GM18861 (cell line): ENCODE data around the gene NPIPB2.
"Not testable (repeated sequence)": the region's sequence is repeated elsewhere in the genome, so short reads cannot be mapped to it uniquely, and the experiment has no call there.

Experiments used
- ATAC-seq: cut with Tn5 transposase; IDR thresholded peaks from one replicate; pipeline ENCODE4 v1.9.1; 2021; ENCODE audit not compliant: unreplicated experiment

Gene NPIPB2

DNA sequence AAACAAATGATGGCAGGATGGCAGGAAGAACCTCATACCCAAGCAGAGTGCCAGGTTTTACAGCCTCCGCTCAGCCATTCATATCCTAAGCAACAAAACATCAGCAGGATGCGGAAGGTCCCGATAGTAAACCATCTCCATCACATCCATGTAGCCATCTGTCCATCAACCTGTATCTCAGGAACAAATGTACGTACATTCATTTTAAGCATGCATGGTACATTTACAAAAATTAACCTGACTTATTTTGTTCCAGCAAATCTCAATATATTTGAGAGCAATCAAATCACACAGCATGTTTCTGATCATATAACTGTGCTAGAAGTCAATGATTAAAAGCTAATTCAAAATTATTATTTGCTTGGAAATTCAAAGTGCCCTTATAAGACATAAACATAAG, at the start of gene NPIPB2:
TSS of gene NPIPB2 (minus strand) at position 101 of the 400 bp plus-strand sequence. CDS start at position 101, 0 bp downstream.
- ATAC-seq = not testable (repeated sequence)

DNA sequence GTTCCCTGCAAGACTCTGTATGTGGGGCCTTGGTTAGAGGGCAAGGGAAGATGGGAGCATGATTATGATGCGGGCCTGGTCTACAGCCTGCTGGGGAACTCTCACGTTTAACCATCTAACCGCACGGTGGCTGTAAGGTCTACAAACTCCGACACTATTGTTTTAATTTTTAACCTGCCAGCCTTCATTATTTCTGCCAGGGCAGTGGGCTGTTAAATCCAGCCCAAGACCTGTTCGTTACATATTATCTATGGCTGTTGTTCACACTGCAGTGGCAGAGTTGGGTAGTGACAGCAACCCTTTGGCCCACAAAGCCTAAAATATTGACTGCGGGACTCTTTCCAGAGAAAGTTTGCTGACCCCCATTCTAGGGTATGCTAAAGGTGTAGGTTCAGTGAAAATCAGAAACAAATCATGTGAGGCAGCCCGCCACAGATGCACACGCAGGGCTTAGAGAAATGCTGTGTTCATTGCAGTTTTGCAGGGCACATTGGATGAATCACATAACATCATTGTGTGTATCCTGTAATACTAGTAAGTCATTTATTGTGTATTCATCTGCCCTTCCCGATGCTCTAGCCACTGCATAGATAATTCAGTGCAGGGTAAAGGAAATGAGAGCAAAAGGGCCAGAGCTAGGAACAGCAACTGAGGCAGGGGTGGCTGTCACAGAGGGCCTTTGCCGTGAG, 49.0 kb upstream of the NPIPB2 start:
- ATAC-seq = peak; percentile 66

DNA sequence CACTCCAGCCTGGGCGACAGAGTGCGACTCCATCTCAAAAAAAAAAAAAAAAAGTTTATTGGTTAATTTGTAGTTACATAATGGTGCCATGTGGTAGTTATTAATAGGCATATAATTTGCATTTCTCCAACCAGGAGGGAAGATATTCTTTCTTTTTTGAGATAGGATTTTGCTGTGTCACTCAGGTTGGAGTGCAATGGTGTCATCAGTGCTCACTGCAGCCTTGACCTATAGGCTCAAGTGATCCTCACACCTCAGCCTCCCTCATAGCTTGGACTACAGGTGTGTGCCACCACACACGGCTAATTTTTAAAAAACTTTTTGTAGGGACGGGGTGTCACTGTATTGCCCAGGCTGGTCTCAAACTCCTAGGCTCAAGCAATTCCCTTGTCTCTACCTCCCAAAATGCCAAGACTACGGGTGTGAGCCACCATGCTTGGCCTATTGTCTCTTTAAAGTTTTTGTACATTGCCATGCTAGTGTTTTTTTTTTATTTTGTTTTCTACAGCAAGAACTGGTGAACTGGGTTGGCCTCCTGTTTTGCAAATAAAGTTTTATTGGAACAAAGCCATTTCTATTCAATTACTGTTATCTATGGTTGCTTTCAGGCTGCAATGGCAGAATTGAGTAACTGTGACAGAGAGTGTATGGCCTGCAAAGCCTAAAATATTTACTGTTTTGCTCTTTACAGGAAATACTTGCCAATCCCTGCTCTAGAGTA, 46.6 kb upstream of the NPIPB2 start:
- ATAC-seq = no peak

- no peak for ATAC-seq
Measured at GRCh38 chr16:11986521-11987057, 44.7 kb upstream of the NPIPB2 start.

DNA sequence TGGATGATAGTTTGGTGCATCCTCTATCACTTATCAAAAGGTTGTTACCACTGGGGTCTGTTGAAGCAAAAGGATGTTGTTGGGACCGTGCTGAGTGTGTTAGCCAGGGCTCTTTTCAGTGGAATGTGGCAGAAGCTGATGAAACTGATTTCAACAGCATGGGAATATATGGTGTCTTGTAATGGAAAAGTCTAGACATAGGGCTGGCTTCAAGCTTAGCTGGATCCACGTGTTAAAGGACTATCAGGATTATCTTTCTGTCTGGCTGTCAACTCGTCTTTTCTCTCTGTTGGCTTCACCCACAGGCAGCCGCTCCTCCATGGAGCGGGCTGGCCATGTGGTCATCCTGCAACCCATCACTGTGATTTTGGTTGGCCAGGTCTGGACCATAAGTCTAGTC, 43.4 kb upstream of the NPIPB2 start:
- no peak for ATAC-seq

GRCh38 chr16:11980136-11980844, 38.4 kb upstream of the NPIPB2 start:
- peak; percentile 53 for ATAC-seq

DNA sequence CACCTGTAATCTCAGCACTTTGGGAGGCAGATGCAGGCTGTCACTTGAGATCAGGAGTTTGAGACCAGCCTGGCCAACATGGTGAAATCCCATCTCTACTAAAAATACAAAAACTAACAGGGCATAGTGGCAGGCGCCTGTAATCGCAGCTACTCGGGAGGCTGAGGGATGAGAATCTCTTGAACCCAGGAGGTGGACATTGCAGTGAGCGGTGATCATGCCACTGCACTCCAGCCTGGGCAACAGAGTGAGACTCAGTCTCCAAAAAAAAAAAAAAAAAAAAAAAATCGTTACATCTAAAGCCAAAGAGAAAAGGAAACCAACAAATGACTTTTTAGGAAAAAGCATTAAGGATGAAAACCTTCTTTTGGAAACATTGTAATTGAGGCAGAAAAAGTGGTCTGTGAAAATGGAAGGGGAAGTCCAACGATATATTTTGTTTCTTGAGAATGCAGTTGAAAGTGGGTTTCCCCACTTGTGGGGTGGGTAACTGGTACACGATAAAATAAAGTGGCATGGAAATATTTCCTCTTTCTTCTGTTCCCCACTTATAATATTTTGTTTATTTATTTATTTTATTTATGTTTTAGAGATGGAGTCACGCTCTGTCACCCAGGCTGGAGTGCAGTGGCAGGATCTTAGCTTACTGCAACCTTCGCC, 37.3 kb upstream of the NPIPB2 start:
- ATAC-seq = no peak

DNA sequence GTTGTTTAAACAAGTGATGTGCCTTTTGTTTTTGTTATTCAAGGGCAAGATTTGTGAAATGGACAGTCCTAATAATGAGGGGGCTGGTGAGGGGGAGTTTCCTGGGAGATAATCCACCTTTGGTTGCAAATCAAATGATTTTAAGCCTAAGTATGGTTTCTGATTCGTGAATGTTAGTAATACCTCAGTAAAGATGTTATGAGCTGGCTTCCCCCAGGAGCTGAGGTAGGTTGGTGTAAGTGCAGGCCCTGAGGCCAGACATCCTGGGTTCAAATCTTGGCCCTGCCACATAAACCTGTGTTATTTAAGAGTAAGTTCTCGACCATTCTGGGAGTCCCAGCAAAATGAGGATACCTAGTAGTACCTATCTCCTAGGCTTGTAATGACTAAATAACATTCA, 36.2 kb upstream of the NPIPB2 start:
- ATAC-seq = no peak

DNA sequence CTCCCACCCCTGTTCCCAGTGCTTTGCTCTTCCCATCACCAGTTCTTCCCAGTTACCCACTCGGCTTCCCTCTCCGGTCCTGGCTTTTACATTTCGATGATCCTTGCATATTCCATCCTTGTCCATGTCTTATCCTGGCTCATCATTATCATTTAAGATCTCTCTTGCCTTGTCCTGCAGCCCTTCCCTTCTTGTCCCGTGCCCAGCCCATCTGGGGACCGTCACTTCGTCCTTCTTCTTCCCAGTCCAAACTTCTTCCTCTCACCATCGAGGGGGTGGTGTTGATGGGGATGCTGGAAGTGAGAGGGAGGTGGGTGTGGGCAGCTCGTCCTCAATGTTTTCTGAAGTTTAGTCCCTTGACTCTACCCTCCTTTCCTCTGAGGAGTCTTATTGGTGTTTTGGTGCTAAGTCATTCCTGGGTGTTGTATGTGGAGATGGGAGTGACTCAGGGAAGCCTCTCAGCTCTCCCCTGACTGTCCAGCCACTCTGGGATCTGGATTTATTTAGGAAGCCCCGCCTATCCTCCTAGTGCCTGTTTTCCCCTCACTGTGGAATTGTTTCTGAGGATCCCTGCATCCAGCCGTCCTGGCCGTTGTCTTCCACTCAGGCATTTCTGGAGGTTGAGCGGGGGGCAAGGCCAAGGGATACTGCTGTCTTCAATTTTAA, 35.7 kb upstream of the NPIPB2 start:
- ATAC-seq = no peak

GRCh38 chr16:11976850-11977375, 35.1 kb upstream of the NPIPB2 start:
- ATAC-seq = no peak

GRCh38 chr16:11973070-11973469, 31.2 kb upstream of the NPIPB2 start:
- no peak for ATAC-seq

DNA sequence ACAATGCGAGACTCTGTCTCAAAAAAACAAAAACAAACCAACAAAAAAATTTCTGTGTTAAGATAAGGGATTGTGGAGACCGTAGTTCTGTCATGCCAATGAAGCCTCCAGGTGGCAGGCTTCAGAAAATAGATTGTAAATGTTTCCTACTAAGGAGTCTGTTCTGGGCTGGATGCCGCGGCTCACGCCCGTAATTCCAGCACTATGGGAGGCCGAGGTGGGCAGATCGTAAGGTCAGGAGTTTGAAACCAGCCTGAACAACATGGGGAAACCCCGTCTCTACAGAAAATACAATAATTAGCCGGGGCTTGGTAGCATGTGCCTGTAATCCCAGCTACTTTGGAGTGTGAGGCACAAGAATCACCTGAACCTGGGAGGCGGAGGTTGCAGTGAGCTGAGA, 30.3 kb upstream of the NPIPB2 start:
- ATAC-seq = no peak

- not testable (repeated sequence) for ATAC-seq
Measured at GRCh38 chr16:11970292-11970691, 28.4 kb upstream of the NPIPB2 start.

GRCh38 chr16:11968577-11968976, 26.7 kb upstream of the NPIPB2 start:
- ATAC-seq = no peak

- ATAC-seq = no peak
Measured at GRCh38 chr16:11967195-11967911, 25.5 kb upstream of the NPIPB2 start.

GRCh38 chr16:11966173-11966572, 24.3 kb upstream of the NPIPB2 start:
- peak; percentile 39 for ATAC-seq

GRCh38 chr16:11964761-11965551, 23.1 kb upstream of the NPIPB2 start, which contains the start of gene TNFRSF17:
Gene TNFRSF17, plus strand, starts transcription at chr16:11965210. Its CDS starts 115 bp downstream, at chr16:11965325.
- peak; percentile 74 for ATAC-seq

DNA sequence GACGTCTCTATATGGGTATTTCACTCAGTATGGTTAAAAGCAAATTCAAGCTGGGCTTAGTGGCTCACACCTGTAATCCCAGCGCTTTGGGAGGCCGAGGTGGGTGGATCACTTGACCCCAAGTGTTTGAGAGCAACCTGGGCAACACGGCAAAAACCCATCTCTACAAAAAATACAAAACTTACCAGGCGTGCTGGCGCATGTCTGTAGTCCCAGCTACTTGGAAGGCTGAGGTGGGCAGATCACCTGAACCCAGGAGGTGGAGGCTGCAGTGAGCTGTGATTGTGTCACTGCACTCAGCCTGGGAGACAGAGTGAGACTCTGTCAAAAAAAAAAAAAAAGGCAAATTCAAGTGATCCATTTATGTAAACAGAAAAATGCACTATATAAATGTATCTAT, 21.9 kb upstream of the NPIPB2 start:
- ATAC-seq = no peak

GRCh38 chr16:11962978-11963377, 21.1 kb upstream of the NPIPB2 start:
- ATAC-seq = not testable (repeated sequence)
